ENCODE measurements around the gene PRAC1. TPM values are rescaled to one million over a fixed set of nuclear protein-coding genes. Genes with fewer than 3 reads are reported as not detected.
A peak's percentile ranks its signal among the peaks of the same experiment; 100 is the strongest.

PRAC1 gene
- total and polyA plus RNA-seq, 12 donors, result 2.7 TPM; not detected in 11

- WGBS, 4 donors, result 76 to 84% (median 81%) methylated on average over 5 of the region's 5 CpGs
- TF ChIP-seq CTCF (IDR thresholded peaks at IDR 0.05) (no peak), POLR2A (IDR thresholded peaks at IDR 0.05) (no peak)
- DNase-seq, result no peak
- Histone ChIP-seq H3K4me1 (replicated peaks in 1 of 2) (no peaks in the 10 kb centered on the region), H3K27me3 (peaks cover 22% of the 10 kb centered on the region), H3K4me3 (no peak overlapping the region), H3K9me3 (replicated peaks in 1 of 3) (no peaks in the 10 kb centered on the region), H3K36me3 (replicated peaks in 1 of 2) (no peaks in the 10 kb centered on the region), H3K27ac (no peak overlapping the region)
- intact Hi-C loops (cut with DNase I), result no loop called here
These were observed 31.7 kb downstream of the PRAC1 start for GRCh38 chr17:48690655-48691054.

GRCh38 chr17:48681609-48682008 lies 40.7 kb downstream of the PRAC1 start:
- Histone ChIP-seq H3K27me3 (peaks cover 14% of the 10 kb centered on the region), H3K36me3 (replicated peaks in 1 of 2) (no peaks in the 10 kb centered on the region), H3K9me3 (replicated peaks in 1 of 3) (no peaks in the 10 kb centered on the region), H3K4me1 (replicated peaks in 1 of 2) (peaks cover 0 to 5% of the 10 kb centered on the region in 2 donors), H3K4me3 (no peak overlapping the region), H3K27ac (no peak overlapping the region)
- TF ChIP-seq CTCF (IDR thresholded peaks at IDR 0.05) (no peak), POLR2A (IDR thresholded peaks at IDR 0.05) (no peak)
- intact Hi-C loops (cut with DNase I), result loop anchor here in 1 of 2 donors (5.0 kb wide), 1 partner anchor 116 kb away; no protein-coding TSS in a partner anchor
- DNase-seq, result no peak
- WGBS, 4 donors, result 81 to 98% (median 92%) methylated on average over 1 of the region's 1 CpG

GRCh38 chr17:48679385-48680096 lies 42.8 kb downstream of the PRAC1 start:
- no peak overlapping the region for H3K4me3 ChIP-seq
- 70 to 77% (median 74%) methylated on average over 5 of the region's 5 CpGs for WGBS, 4 donors
- peaks cover 0 to 5% of the 10 kb centered on the region in 2 donors for H3K4me1 ChIP-seq (replicated peaks in 1 of 2)
- no peaks in the 10 kb centered on the region for H3K9me3 ChIP-seq (replicated peaks in 1 of 3)
- TF ChIP-seq POLR2A (IDR thresholded peaks at IDR 0.05) (no peak), CTCF (IDR thresholded peaks at IDR 0.05) (no peak)
- DNase-seq, result no peak
- intact Hi-C loops (cut with DNase I), result loop anchor here (5.0 to 10.0 kb wide), 5 partner anchors 43 to 355 kb away; partner anchors contain the start of genes PRAC1 (in 1 of the 2) and PRAC2 (in 1 of the 2)
- peaks cover 18% of the 10 kb centered on the region for H3K27me3 ChIP-seq
- no peaks in the 10 kb centered on the region for H3K36me3 ChIP-seq (replicated peaks in 1 of 2)
- no peak overlapping the region for H3K27ac ChIP-seq

- Histone ChIP-seq H3K36me3 (replicated peaks in 1 of 2) (no peaks in the 10 kb centered on the region), H3K4me1 (replicated peaks in 1 of 2) (peaks cover 0 to 5% of the 10 kb centered on the region in 2 donors), H3K27me3 (peaks cover 19% of the 10 kb centered on the region), H3K27ac (no peak overlapping the region), H3K4me3 (no peak overlapping the region), H3K9me3 (replicated peaks in 1 of 3) (no peaks in the 10 kb centered on the region)
- intact Hi-C loops (cut with DNase I), result loop anchor here (5.0 to 10.0 kb wide), 4 partner anchors 44 to 356 kb away; partner anchors contain the start of genes PRAC1 (in 1 of the 2) and PRAC2 (in 1 of the 2)
- peak; percentile 49 to 74 (median 69) for DNase-seq
- TF ChIP-seq CTCF (IDR thresholded peaks at IDR 0.05) (peak; percentile 71 to 96 (median 84)), POLR2A (IDR thresholded peaks at IDR 0.05) (no peak)
- 8 to 10% (median 8%) methylated on average over 19 to 41 of the region's 41 CpGs for WGBS, 4 donors
These were observed 44.0 kb downstream of the PRAC1 start for GRCh38 chr17:48678141-48678971.

All from adrenal gland (tissue), 12 donors.